NT2/D1 (cell line): ENCODE data around the gene RSRC1.

Experiments used
- YY1 ChIP-seq: IDR thresholded peaks from 2 replicates; pipeline ENCODE4 v1.6.1; 2011; ENCODE audit not compliant: insufficient read length, insufficient read depth
- ZNF274 ChIP-seq: IDR thresholded peaks from 2 replicates; pipeline ENCODE4 v1.6.1; 2011; ENCODE audit warnings: mild to moderate bottlenecking, low read depth, low read length

GRCh38 chr3:158451405-158452055 lies 341.6 kb downstream of the RSRC1 start:
- TF ChIP-seq ZNF274 (no peak), YY1 (no peak)
